Measurements from ENCODE around the gene TOB2. TPM values are rescaled to one million over a fixed set of nuclear protein-coding genes. Genes with fewer than 3 reads are reported as not detected.
"Not testable (repeated sequence)": the region's sequence is repeated elsewhere in the genome, so short reads cannot be mapped to it uniquely, and the experiment has no call there.

Gene TOB2
- total and polyA plus RNA-seq, 7 experiments from 2014 or later, result 8.2 to 37.8 (median 25.0) TPM

DNA sequence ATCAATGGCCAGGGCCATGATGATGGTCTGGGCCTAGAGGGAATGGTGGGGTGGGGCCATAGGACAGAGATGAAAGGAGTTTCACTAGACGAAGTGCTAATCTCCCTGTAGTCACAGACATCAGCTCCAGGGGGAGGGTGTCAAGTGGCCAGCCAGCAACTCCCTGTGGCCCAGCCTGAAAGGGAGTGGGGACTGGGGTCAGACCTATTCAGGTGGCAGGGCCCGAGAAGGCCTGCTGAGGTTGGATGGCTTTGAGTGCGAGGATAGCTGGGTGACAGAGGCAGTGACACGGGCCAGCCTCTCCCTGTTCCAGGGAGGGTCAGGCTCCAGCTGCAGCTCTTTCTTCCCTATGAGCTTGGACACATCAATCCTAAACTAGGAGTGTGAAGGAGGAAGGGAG, 11.0 kb downstream of the TOB2 start:
- H3K4me1 Mint-ChIP-seq, result peaks cover 0 to 22% (median 11%) of the 10 kb centered on the region in 7 donors
- CTCF ChIA-PET, result no interaction called here
- no peaks in the 10 kb centered on the region for H3K9me3 ChIP-seq (ENCODE audit: control insufficient read depth in 2 of 3, low read length in 3 of 3)
- no peak overlapping the region for H3K4me3 Mint-ChIP-seq
- no peaks in the 10 kb centered on the region for H3K4me1 ChIP-seq (ENCODE audit: control insufficient read depth in 2 of 2, insufficient read depth in 2 of 2, low read length in 2 of 2)
- H3K36me3 ChIP-seq (ENCODE audit: control insufficient read depth in 2 of 3, insufficient read depth in 3 of 3, low read length in 3 of 3), result peaks cover 0 to 45% (median 12%) of the 10 kb centered on the region in 3 experiments
- DNase-seq (no peak), ATAC-seq (no peak)
- peak overlapping the region in 4 of 9 donors; percentile 8 to 59 (median 48) for H3K27ac Mint-ChIP-seq
- POLR2A ChIA-PET, result interaction anchor here (0.7 to 1.1 kb wide), 2 partner anchors 34 to 319 kb away, joined by 3 read pairs; no protein-coding TSS in a partner anchor
- no peak overlapping the region for H3K4me3 ChIP-seq (ENCODE audit: low read length)
- no peaks in the 10 kb centered on the region for H3K27me3 ChIP-seq (ENCODE audit: control insufficient read depth in 2 of 2, insufficient read depth in 2 of 2, low read length in 2 of 2)
- H3K36me3 Mint-ChIP-seq, result peaks cover 5 to 16% (median 14%) of the 10 kb centered on the region in 5 donors
- H3K27ac ChIP-seq (ENCODE audit: low read depth, low read length), result no peak overlapping the region
- H3K27me3 Mint-ChIP-seq, result no peaks in the 10 kb centered on the region
- no peaks in the 10 kb centered on the region for H3K9me3 Mint-ChIP-seq
- intact Hi-C loops (cut with micrococcal nuclease), result no loop called here

- intact Hi-C loops (cut with micrococcal nuclease); H3K27me3 ChIP-seq (ENCODE audit: control insufficient read depth in 2 of 2, insufficient read depth in 2 of 2, low read length in 2 of 2); H3K4me3 ChIP-seq (ENCODE audit: low read length); CTCF ChIA-PET; H3K4me1 ChIP-seq (ENCODE audit: control insufficient read depth in 2 of 2, insufficient read depth in 2 of 2, low read length in 2 of 2); H3K9me3 ChIP-seq (ENCODE audit: control insufficient read depth in 2 of 3, low read length in 3 of 3); H3K9me3 Mint-ChIP-seq; H3K4me3 Mint-ChIP-seq; POLR2A ChIA-PET; H3K27me3 Mint-ChIP-seq; ATAC-seq; DNase-seq: not testable (repeated sequence)
- peak overlapping the region; percentile 33 for H3K27ac ChIP-seq (ENCODE audit: low read depth, low read length)
- peaks cover 0 to 49% (median 12%) of the 10 kb centered on the region in 3 experiments for H3K36me3 ChIP-seq (ENCODE audit: control insufficient read depth in 2 of 3, insufficient read depth in 3 of 3, low read length in 3 of 3)
- Mint-ChIP-seq H3K4me1 (peaks cover 0 to 22% (median 11%) of the 10 kb centered on the region in 7 donors), H3K27ac (peak overlapping the region in 2 of 9 donors; percentile 41 to 63), H3K36me3 (peaks cover 5 to 16% (median 14%) of the 10 kb centered on the region in 5 donors)
Observed at GRCh38 chr22:41434361-41435003, 12.1 kb downstream of the TOB2 start.

- CTCF ChIA-PET, result not testable (repeated sequence)
Observed at GRCh38 chr22:41433480-41433879, 13.1 kb downstream of the TOB2 start.

DNA sequence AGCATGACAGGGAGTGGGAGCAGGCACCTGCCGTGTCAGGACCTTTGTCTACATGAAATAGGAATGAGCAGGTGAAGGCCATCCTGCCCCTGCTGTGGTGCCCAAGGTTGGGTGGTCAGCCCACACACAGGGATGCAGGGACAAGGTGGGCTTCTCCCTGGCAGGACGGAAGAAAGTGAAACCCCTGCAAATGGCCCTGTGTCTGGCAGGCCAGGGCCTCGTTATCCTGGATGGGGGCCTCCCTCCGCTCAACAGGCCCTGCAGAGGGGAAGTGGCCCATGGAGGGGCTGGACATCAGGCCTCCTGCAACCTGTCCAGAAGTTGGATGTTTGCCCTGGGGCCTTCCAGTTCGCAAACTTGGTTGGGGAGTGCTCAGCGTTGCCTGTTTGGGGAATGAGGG, 14.9 kb downstream of the TOB2 start:
- peaks cover 3 to 59% (median 12%) of the 10 kb centered on the region in 3 experiments for H3K36me3 ChIP-seq (ENCODE audit: control insufficient read depth in 2 of 3, insufficient read depth in 3 of 3, low read length in 3 of 3)
- ATAC-seq, result no peak
- POLR2A ChIA-PET, result no interaction called here

More at GRCh38 chr22:41433480-41433879, 13.1 kb downstream of the TOB2 start:
- intact Hi-C loops (cut with micrococcal nuclease); H3K9me3 Mint-ChIP-seq; ATAC-seq; DNase-seq; H3K4me3 Mint-ChIP-seq; H3K9me3 ChIP-seq (ENCODE audit: control insufficient read depth in 2 of 3, low read length in 3 of 3); H3K27me3 ChIP-seq (ENCODE audit: control insufficient read depth in 2 of 2, insufficient read depth in 2 of 2, low read length in 2 of 2); H3K4me3 ChIP-seq (ENCODE audit: low read length); H3K27ac ChIP-seq (ENCODE audit: low read depth, low read length); H3K27me3 Mint-ChIP-seq; H3K4me1 ChIP-seq (ENCODE audit: control insufficient read depth in 2 of 2, insufficient read depth in 2 of 2, low read length in 2 of 2): not testable (repeated sequence)
- POLR2A ChIA-PET, result interaction anchor here (1.3 kb wide), 1 partner anchor 12 kb away, joined by 5 read pairs; no protein-coding TSS in a partner anchor
- Mint-ChIP-seq H3K4me1 (peaks cover 0 to 22% (median 6%) of the 10 kb centered on the region in 7 donors), H3K36me3 (peaks cover 5 to 16% (median 14%) of the 10 kb centered on the region in 5 donors), H3K27ac (peak overlapping the region in 3 of 9 donors; percentile 16 to 62 (median 32))
- H3K36me3 ChIP-seq (ENCODE audit: control insufficient read depth in 2 of 3, insufficient read depth in 3 of 3, low read length in 3 of 3), result peaks cover 0 to 55% (median 12%) of the 10 kb centered on the region in 3 experiments

DNA sequence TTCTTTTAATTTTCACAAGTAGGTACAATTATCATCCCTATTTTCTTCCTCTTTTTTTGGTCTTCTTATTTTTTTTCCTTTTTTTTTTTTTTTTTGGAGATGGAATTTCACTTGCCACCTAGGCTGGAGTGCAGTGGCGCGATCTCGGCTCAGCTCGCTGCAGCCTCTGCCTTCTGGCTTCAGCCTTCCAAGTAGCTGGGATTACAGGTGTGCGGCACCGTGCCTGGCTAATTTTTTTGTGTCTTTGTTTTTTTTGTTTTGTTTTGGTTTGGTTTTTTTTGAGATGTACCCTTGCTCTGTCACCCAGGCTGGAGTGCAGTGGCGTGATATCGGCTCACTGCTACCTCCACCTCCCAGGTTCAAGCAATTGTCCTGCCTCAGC, 16.7 kb downstream of the TOB2 start:
- Mint-ChIP-seq H3K4me1 (peaks cover 12 to 24% (median 14%) of the 10 kb centered on the region in 7 donors), H3K27ac (no peak overlapping the region), H3K4me3 (no peak overlapping the region), H3K27me3 (no peaks in the 10 kb centered on the region), H3K9me3 (no peaks in the 10 kb centered on the region), H3K36me3 (peaks cover 5 to 19% (median 8%) of the 10 kb centered on the region in 5 donors)
- no peaks in the 10 kb centered on the region for H3K9me3 ChIP-seq (ENCODE audit: control insufficient read depth in 2 of 3, low read length in 3 of 3)
- H3K27me3 ChIP-seq (ENCODE audit: control insufficient read depth in 2 of 2, insufficient read depth in 2 of 2, low read length in 2 of 2), result no peaks in the 10 kb centered on the region
- no peak overlapping the region for H3K4me3 ChIP-seq (ENCODE audit: low read length)
- no peak for DNase-seq
- no peaks in the 10 kb centered on the region for H3K4me1 ChIP-seq (ENCODE audit: control insufficient read depth in 2 of 2, insufficient read depth in 2 of 2, low read length in 2 of 2)
- POLR2A ChIA-PET, result no interaction called here
- peaks cover 0 to 57% (median 7%) of the 10 kb centered on the region in 3 experiments for H3K36me3 ChIP-seq (ENCODE audit: control insufficient read depth in 2 of 3, insufficient read depth in 3 of 3, low read length in 3 of 3)
- CTCF ChIA-PET, result no interaction called here
- intact Hi-C loops (cut with micrococcal nuclease), result no loop called here
- H3K27ac ChIP-seq (ENCODE audit: low read depth, low read length), result no peak overlapping the region
- no peak for ATAC-seq

More for the DNA sequence above, 14.9 kb downstream of the TOB2 start:
- peak overlapping the region in 2 of 9 donors; percentile 36 to 48 for H3K27ac Mint-ChIP-seq
- Histone ChIP-seq H3K4me3 (ENCODE audit: low read length) (no peak overlapping the region), H3K4me1 (ENCODE audit: control insufficient read depth in 2 of 2, insufficient read depth in 2 of 2, low read length in 2 of 2) (no peaks in the 10 kb centered on the region), H3K27me3 (ENCODE audit: control insufficient read depth in 2 of 2, insufficient read depth in 2 of 2, low read length in 2 of 2) (no peaks in the 10 kb centered on the region), H3K9me3 (ENCODE audit: control insufficient read depth in 2 of 3, low read length in 3 of 3) (no peaks in the 10 kb centered on the region), H3K27ac (ENCODE audit: low read depth, low read length) (no peak overlapping the region)
- no peaks in the 10 kb centered on the region for H3K27me3 Mint-ChIP-seq
- H3K4me1 Mint-ChIP-seq, result peaks cover 4 to 26% (median 10%) of the 10 kb centered on the region in 7 donors
- no peak overlapping the region for H3K4me3 Mint-ChIP-seq
- no peak for DNase-seq
- CTCF ChIA-PET, result no interaction called here
- peaks cover 5 to 16% (median 13%) of the 10 kb centered on the region in 5 donors for H3K36me3 Mint-ChIP-seq
- no peaks in the 10 kb centered on the region for H3K9me3 Mint-ChIP-seq
- intact Hi-C loops (cut with micrococcal nuclease), result no loop called here

- Mint-ChIP-seq H3K27me3 (no peaks in the 10 kb centered on the region), H3K36me3 (peaks cover 5 to 19% (median 8%) of the 10 kb centered on the region in 5 donors), H3K4me1 (peaks cover 12 to 24% (median 14%) of the 10 kb centered on the region in 7 donors), H3K4me3 (no peak overlapping the region), H3K27ac (peak overlapping the region in 1 of 9 donors; percentile 28), H3K9me3 (no peaks in the 10 kb centered on the region)
- POLR2A ChIA-PET, result interaction anchor here (0.8 to 1.8 kb wide), 4 partner anchors 8 to 35 kb away, joined by 3 to 6 read pairs (median 3); partner anchors contain the start of gene TOB2
- Histone ChIP-seq H3K4me1 (ENCODE audit: control insufficient read depth in 2 of 2, insufficient read depth in 2 of 2, low read length in 2 of 2) (no peaks in the 10 kb centered on the region), H3K4me3 (ENCODE audit: low read length) (no peak overlapping the region), H3K9me3 (ENCODE audit: control insufficient read depth in 2 of 3, low read length in 3 of 3) (no peaks in the 10 kb centered on the region), H3K36me3 (ENCODE audit: control insufficient read depth in 2 of 3, insufficient read depth in 3 of 3, low read length in 3 of 3) (peaks cover 0 to 56% (median 7%) of the 10 kb centered on the region in 3 experiments), H3K27me3 (ENCODE audit: control insufficient read depth in 2 of 2, insufficient read depth in 2 of 2, low read length in 2 of 2) (no peaks in the 10 kb centered on the region), H3K27ac (ENCODE audit: low read depth, low read length) (no peak overlapping the region)
- DNase-seq (no peak), ATAC-seq (no peak)
- CTCF ChIA-PET, result no interaction called here
- intact Hi-C loops (cut with micrococcal nuclease), result no loop called here
Observed at GRCh38 chr22:41429232-41429950, 17.2 kb downstream of the TOB2 start.
